ENCODE measurements around the gene RAET1G.
"Not testable (repeated sequence)": the region's sequence is repeated elsewhere in the genome, so short reads cannot be mapped to it uniquely, and the experiment has no call there.

The RAET1G gene

DNA sequence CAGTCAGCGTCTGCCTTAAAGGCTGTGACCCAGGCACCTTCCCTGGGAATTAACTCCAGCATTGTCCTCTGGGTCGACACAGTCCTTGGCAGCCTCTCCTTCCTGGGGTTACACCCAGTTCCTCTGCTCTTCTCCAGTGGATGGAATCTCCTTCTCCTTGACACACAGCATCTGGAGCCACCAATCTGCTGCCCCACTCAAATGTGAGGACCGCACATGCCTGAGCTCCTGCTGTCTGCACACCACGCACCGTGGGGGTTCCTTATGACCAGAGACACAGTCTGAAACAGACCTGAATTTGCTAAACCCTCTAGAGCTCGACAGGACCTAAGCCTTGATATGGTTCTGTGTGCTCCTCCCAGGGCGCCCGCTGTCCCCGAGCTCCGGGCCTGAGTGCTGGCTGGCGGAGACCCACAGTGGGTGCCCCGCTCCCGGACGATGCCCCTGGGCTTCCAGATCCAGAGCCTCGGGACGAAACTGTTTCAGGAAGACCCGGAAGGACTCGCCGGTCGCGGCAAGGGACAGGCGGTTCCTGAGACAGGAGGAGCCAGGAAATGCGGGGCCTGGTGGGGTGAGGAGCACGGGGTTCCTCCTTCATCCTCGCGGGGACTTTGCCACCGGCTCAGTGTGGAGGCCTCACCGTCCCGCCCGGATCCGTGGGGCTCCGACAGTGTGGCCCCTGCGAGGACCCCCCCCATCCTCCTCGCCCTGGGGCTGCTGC is 2.5 kb upstream of the RAET1G start:
- peak overlapping the region in 1 of 2 donors; percentile 72 for H3K9ac ChIP-seq (ENCODE audit: low read depth in 1 of 2, low read length in 2 of 2)
- no peak overlapping the region for H3K27ac ChIP-seq (ENCODE audit: low read depth in 2 of 2, low read length in 2 of 2)
- peaks cover 15 to 21% of the 10 kb centered on the region in 2 donors for H3K4me1 ChIP-seq (ENCODE audit: control insufficient read depth in 2 of 2, insufficient read depth in 2 of 2, low read length in 2 of 2)
- H3K27me3 ChIP-seq (ENCODE audit: control insufficient read depth in 2 of 2, insufficient read depth in 2 of 2, low read length in 2 of 2) = peaks cover 11 to 29% of the 10 kb centered on the region in 2 donors
- no peaks in the 10 kb centered on the region for H3K9me3 ChIP-seq (ENCODE audit: control insufficient read depth in 2 of 2, low read length in 2 of 2)
- H3K36me3 ChIP-seq (ENCODE audit: control insufficient read depth in 2 of 2, insufficient read depth in 2 of 2, low read length in 2 of 2) = no peaks in the 10 kb centered on the region
- peak overlapping the region; percentile 63 to 73 for H3K4me3 ChIP-seq (ENCODE audit: low read length in 2 of 2)

DNA sequence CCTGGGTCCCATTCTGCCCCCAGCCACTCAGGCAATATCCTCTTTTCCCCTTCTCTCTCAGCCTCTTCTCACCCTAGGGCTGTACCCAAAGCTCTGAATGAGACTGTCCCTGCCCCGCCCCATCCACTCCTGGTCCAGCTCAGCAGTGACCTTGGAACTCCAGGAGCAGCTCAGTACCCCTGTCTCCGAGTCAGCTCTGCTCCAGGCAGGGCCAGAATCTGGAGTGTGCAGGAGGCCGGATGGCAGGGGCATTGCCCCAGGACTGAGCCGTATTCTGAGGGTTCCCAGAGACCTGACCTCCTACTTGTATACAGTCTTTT is 2.0 kb upstream of the RAET1G start:
- H3K4me3 ChIP-seq (ENCODE audit: low read length in 2 of 2) = peak overlapping the region; percentile 63 to 73

GRCh38 chr6:149924206-149924932 is 1.4 kb upstream of the RAET1G start:
- H3K27ac ChIP-seq (ENCODE audit: low read depth in 2 of 2, low read length in 2 of 2) = no peak overlapping the region
- H3K36me3 ChIP-seq (ENCODE audit: control insufficient read depth in 2 of 2, insufficient read depth in 2 of 2, low read length in 2 of 2) = no peaks in the 10 kb centered on the region
- H3K4me3 ChIP-seq (ENCODE audit: low read length in 2 of 2) = no peak overlapping the region
- H3K9me3 ChIP-seq (ENCODE audit: control insufficient read depth in 2 of 2, low read length in 2 of 2) = no peaks in the 10 kb centered on the region
- peaks cover 6 to 21% of the 10 kb centered on the region in 2 donors for H3K27me3 ChIP-seq (ENCODE audit: control insufficient read depth in 2 of 2, insufficient read depth in 2 of 2, low read length in 2 of 2)
- H3K9ac ChIP-seq (ENCODE audit: low read depth in 1 of 2, low read length in 2 of 2) = no peak overlapping the region
- H3K4me1 ChIP-seq (ENCODE audit: control insufficient read depth in 2 of 2, insufficient read depth in 2 of 2, low read length in 2 of 2) = peaks cover 15 to 21% of the 10 kb centered on the region in 2 donors

More for the DNA sequence above, 2.0 kb upstream of the RAET1G start:
- no peaks in the 10 kb centered on the region for H3K36me3 ChIP-seq (ENCODE audit: control insufficient read depth in 2 of 2, insufficient read depth in 2 of 2, low read length in 2 of 2)
- H3K27me3 ChIP-seq (ENCODE audit: control insufficient read depth in 2 of 2, insufficient read depth in 2 of 2, low read length in 2 of 2) = peaks cover 11 to 26% of the 10 kb centered on the region in 2 donors
- H3K27ac ChIP-seq (ENCODE audit: low read depth in 2 of 2, low read length in 2 of 2) = no peak overlapping the region
- H3K9me3 ChIP-seq (ENCODE audit: control insufficient read depth in 2 of 2, low read length in 2 of 2) = no peaks in the 10 kb centered on the region
- H3K4me1 ChIP-seq (ENCODE audit: control insufficient read depth in 2 of 2, insufficient read depth in 2 of 2, low read length in 2 of 2) = peaks cover 15 to 21% of the 10 kb centered on the region in 2 donors
- no peak overlapping the region for H3K9ac ChIP-seq (ENCODE audit: low read depth in 1 of 2, low read length in 2 of 2)

DNA sequence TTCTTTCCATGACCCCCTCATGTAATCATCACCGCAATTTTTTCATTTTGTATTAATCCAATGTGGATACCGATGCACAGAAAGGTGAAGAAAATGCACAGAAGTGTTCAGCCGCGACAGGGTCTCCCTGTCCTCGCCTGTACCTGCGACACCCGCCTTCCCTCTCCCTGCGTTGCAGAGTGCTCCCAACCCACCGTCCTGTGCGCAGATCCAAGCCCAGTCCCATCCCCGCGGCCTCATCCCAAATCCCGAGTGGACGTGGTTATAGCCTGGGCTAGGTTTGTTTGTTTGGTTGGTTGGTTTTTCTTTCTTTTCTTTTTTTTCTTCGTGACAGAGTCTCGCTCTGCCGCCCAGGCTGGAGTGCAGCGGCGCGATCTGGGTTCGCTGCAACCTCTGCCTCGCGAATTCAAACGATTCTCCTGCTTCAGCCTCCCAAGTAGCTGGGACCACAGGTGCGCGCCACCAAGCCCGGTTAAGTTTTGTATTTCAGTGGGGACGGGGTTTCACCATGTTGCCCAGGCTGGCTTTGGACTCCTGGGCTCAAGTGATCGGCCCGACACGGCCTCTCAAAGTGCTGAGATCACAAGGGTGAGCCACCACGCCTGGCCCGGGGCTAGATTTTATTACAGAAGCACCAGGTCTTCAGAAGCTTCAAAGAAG is 536 bp upstream of the RAET1G start:
- Histone ChIP-seq H3K9ac (ENCODE audit: low read depth in 1 of 2, low read length in 2 of 2) (peak overlapping the region; percentile 14 to 41), H3K4me1 (ENCODE audit: control insufficient read depth in 2 of 2, insufficient read depth in 2 of 2, low read length in 2 of 2) (peaks cover 15 to 21% of the 10 kb centered on the region in 2 donors), H3K36me3 (ENCODE audit: control insufficient read depth in 2 of 2, insufficient read depth in 2 of 2, low read length in 2 of 2) (no peaks in the 10 kb centered on the region), H3K4me3 (ENCODE audit: low read length in 2 of 2) (peak overlapping the region; percentile 66 to 74), H3K27ac (ENCODE audit: low read depth in 2 of 2, low read length in 2 of 2) (no peak overlapping the region), H3K27me3 (ENCODE audit: control insufficient read depth in 2 of 2, insufficient read depth in 2 of 2, low read length in 2 of 2) (peaks cover 0 to 15% of the 10 kb centered on the region in 2 donors), H3K9me3 (ENCODE audit: control insufficient read depth in 2 of 2, low read length in 2 of 2) (no peaks in the 10 kb centered on the region)

GRCh38 chr6:149922091-149922490 is 830 bp downstream of the RAET1G start:
- H3K27ac ChIP-seq (ENCODE audit: low read depth in 2 of 2, low read length in 2 of 2); H3K9me3 ChIP-seq (ENCODE audit: control insufficient read depth in 2 of 2, low read length in 2 of 2); H3K36me3 ChIP-seq (ENCODE audit: control insufficient read depth in 2 of 2, insufficient read depth in 2 of 2, low read length in 2 of 2); H3K9ac ChIP-seq (ENCODE audit: low read depth in 1 of 2, low read length in 2 of 2); H3K4me3 ChIP-seq (ENCODE audit: low read length in 2 of 2): not testable (repeated sequence)
- Histone ChIP-seq H3K4me1 (ENCODE audit: control insufficient read depth in 2 of 2, insufficient read depth in 2 of 2, low read length in 2 of 2) (peaks cover 15 to 21% of the 10 kb centered on the region in 2 donors), H3K27me3 (ENCODE audit: control insufficient read depth in 2 of 2, insufficient read depth in 2 of 2, low read length in 2 of 2) (peaks cover 0 to 15% of the 10 kb centered on the region in 2 donors)

DNA sequence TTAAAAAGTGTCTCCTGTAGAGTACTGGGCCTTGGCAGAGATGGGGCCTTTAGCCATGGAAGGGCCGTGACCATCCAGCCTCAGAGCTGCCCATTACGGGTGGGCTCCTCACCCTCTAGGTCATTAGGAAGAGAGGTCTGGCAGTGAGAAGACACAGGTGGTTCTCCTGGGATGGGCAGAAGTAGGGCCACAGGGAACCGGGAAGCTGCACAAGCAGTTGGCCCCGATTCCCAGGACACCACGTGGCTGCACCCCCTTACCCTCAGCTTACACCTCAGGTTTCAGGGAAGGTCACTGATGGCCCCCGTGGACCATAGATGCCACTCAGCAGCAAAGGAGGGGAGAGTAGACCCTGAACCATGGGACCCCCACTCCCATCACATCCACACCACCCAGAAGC is 1.6 kb downstream of the RAET1G start:
- Histone ChIP-seq H3K9ac (ENCODE audit: low read depth in 1 of 2, low read length in 2 of 2) (no peak overlapping the region), H3K27ac (ENCODE audit: low read depth in 2 of 2, low read length in 2 of 2) (no peak overlapping the region), H3K36me3 (ENCODE audit: control insufficient read depth in 2 of 2, insufficient read depth in 2 of 2, low read length in 2 of 2) (no peaks in the 10 kb centered on the region), H3K27me3 (ENCODE audit: control insufficient read depth in 2 of 2, insufficient read depth in 2 of 2, low read length in 2 of 2) (peaks cover 0 to 15% of the 10 kb centered on the region in 2 donors), H3K4me3 (ENCODE audit: low read length in 2 of 2) (no peak overlapping the region), H3K9me3 (ENCODE audit: control insufficient read depth in 2 of 2, low read length in 2 of 2) (no peaks in the 10 kb centered on the region), H3K4me1 (ENCODE audit: control insufficient read depth in 2 of 2, insufficient read depth in 2 of 2, low read length in 2 of 2) (peaks cover 15 to 21% of the 10 kb centered on the region in 2 donors)

DNA sequence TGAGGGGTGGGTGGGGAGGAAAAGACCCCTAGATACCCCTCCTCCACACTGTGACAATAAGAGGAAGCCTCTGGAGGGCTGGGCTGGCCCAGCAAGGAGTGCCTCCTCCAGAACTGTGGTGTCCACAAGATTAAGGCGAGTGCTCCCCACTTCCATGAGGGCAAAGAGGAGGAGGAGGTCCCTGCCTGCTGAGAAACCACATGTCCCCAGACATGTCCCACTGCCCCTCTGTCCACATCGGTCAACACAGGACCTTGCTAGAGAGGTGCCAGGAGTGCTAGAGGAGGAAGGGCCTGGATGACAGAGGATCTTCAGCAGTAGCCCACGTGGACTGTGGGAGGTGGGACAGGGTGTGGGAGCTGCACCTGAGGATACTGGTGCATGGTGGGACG is 3.1 kb downstream of the RAET1G start:
- H3K4me1 ChIP-seq (ENCODE audit: control insufficient read depth in 2 of 2, insufficient read depth in 2 of 2, low read length in 2 of 2) = peaks cover 9 to 11% of the 10 kb centered on the region in 2 donors
- H3K36me3 ChIP-seq (ENCODE audit: control insufficient read depth in 2 of 2, insufficient read depth in 2 of 2, low read length in 2 of 2) = no peaks in the 10 kb centered on the region
- H3K27me3 ChIP-seq (ENCODE audit: control insufficient read depth in 2 of 2, insufficient read depth in 2 of 2, low read length in 2 of 2) = peaks cover 0 to 10% of the 10 kb centered on the region in 2 donors
- H3K9me3 ChIP-seq (ENCODE audit: control insufficient read depth in 2 of 2, low read length in 2 of 2) = no peaks in the 10 kb centered on the region
- no peak overlapping the region for H3K27ac ChIP-seq (ENCODE audit: low read depth in 2 of 2, low read length in 2 of 2)
- no peak overlapping the region for H3K4me3 ChIP-seq (ENCODE audit: low read length in 2 of 2)
- no peak overlapping the region for H3K9ac ChIP-seq (ENCODE audit: low read depth in 1 of 2, low read length in 2 of 2)

DNA sequence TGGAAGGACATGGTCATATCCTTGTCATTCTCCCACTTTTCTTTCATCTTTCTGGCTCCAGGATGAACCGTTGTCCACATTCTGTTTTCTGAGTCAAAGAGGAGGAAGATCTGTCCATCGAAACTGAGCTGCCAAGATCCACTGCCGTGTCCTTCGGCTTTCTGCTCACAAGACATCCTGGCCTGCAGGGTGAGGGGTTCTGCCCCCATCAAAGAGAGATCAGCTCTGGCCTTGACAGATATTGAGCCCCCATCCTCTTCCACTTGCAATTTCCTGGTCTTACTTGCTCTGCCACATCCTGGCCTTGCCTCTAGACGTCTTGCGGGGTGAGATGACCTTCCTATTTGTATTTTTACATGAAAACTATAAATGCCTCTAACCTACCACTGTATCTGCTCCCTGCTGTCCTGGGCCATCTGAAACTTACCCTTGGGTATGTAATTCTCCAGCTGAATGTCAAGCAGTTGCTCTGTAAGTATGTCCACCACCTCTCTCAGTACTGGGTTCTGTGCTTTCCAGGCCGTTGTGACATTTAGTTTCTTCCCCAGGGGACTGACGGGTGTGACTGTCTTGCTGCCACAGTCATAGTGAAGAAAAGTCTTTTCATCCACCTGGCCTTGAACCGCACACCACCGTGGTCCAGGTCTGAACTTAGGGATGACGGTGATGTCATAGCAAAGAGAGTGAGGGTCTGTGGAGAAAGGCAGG is 3.6 kb downstream of the RAET1G start:
- H3K9ac ChIP-seq (ENCODE audit: low read depth in 1 of 2, low read length in 2 of 2); H3K27ac ChIP-seq (ENCODE audit: low read depth in 2 of 2, low read length in 2 of 2); H3K9me3 ChIP-seq (ENCODE audit: control insufficient read depth in 2 of 2, low read length in 2 of 2); H3K27me3 ChIP-seq (ENCODE audit: control insufficient read depth in 2 of 2, insufficient read depth in 2 of 2, low read length in 2 of 2); H3K36me3 ChIP-seq (ENCODE audit: control insufficient read depth in 2 of 2, insufficient read depth in 2 of 2, low read length in 2 of 2); H3K4me3 ChIP-seq (ENCODE audit: low read length in 2 of 2): not testable (repeated sequence)
- H3K4me1 ChIP-seq (ENCODE audit: control insufficient read depth in 2 of 2, insufficient read depth in 2 of 2, low read length in 2 of 2) = peaks cover 9 to 11% of the 10 kb centered on the region in 2 donors

DNA sequence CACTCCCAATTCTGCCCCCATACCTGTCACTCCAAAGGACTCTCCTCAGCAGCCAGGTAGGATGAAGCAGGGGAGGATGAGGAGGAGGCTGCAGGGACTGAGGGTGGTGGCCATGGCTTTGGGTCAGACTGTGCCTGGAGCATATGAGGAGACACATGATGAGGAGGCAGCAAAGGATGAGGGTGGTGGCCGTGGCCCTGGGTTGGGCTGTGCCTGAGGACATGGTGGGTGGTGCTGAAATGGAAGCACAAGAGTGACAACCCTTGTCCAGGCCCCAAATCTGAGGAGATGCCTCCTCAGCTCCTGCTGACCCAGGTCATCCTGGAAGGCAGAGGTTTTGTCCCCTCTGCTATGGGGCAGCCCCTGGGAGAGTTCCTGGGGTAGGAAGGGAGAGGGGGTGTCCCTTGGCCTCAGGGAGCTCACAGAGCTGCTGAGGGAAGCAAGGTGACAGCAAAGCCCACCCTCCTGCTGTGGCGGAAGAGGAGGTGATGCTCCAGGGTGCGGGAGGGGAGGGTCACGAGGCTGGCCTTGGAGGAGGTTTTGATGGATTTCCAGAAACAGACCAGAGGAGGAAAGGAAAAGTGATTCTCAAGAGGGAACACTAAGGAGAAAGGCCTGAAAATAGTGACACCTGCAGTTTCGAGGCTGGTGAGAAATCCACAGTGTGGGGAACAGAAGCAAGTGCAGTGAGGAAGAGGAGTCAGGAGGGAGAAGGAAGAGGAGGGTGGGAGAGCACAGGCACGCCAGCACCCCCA is 4.6 kb downstream of the RAET1G start:
- H3K4me1 ChIP-seq (ENCODE audit: control insufficient read depth in 2 of 2, insufficient read depth in 2 of 2, low read length in 2 of 2) = peaks cover 7 to 8% of the 10 kb centered on the region in 2 donors
- no peak overlapping the region for H3K27ac ChIP-seq (ENCODE audit: low read depth in 2 of 2, low read length in 2 of 2)
- no peak overlapping the region for H3K4me3 ChIP-seq (ENCODE audit: low read length in 2 of 2)
- H3K9ac ChIP-seq (ENCODE audit: low read depth in 1 of 2, low read length in 2 of 2) = no peak overlapping the region
- H3K9me3 ChIP-seq (ENCODE audit: control insufficient read depth in 2 of 2, low read length in 2 of 2) = no peaks in the 10 kb centered on the region
- H3K27me3 ChIP-seq (ENCODE audit: control insufficient read depth in 2 of 2, insufficient read depth in 2 of 2, low read length in 2 of 2) = peaks cover 0 to 6% of the 10 kb centered on the region in 2 donors
- H3K36me3 ChIP-seq (ENCODE audit: control insufficient read depth in 2 of 2, insufficient read depth in 2 of 2, low read length in 2 of 2) = no peaks in the 10 kb centered on the region
